HG03060 (cell line): ENCODE data around the gene SNUPN.

Experiments used
- ATAC-seq: cut with Tn5 transposase; IDR thresholded peaks from one replicate; pipeline ENCODE4 v1.9.1; 2021; ENCODE audit warnings: low read depth, moderate number of reproducible peaks; ENCODE audit not compliant: unreplicated experiment

Gene SNUPN

DNA sequence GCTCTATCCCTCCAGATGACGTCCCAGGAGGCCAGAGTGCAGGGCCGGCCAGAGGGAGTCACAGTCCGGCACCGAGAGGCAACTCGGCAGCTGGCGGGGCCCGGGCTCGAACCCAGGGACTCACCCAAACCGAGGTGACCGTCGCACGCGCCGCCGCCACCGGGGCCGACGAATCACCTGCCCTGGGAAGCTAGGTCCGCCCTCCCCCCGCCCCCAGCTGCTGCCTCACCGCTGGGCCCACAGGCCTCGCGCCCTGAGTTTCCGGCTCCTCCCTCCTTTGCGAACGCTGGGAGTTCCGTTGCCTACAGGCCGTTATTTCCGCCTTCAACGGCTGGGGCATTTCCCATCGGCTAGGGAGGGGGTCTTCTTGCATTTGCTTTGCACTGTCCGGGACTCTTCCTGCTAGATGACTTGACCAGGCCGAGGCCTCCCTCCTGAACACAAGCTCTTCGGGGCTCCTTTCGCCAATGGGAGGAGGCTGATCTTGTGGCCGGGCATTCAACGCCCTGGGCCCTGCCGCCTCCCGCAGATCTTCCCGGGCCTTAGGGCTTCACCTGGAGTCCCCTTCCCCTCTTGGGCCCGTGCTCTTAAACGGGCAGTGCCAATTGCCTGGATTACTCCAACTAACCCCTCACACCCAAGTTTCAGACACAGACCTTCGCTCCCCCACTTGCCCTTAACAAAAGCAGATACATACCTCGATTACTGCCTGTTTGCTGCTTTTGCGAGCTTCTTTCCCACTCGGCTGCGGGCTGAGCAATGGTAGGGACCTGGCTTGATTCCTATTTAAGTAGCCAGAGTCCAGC is at the start of gene SNUPN:
Gene SNUPN, minus strand, starts transcription at position 184 of the 806 bp plus-strand sequence. CDS start 4,674 bp downstream, outside the sequence.
- ATAC-seq: peak; percentile 82

DNA sequence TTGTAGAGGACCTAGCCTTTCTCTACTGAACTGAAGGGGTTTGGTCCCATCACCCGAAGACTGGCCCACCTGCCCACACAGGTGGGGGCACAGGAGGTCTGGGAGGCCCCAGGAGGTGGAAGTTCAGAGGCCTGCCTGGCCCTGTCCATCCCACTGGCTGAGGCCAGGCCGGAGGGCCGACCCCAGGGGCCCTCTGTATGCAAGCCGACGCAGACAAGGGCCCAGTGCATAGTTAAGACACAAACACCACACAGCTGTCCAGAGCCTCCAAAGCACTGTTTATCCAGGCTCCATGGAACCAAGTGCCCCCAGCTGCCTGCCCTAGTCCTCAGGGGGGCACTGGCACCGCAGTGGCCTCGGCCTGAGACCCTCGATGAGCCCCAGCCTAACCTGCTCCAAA is 48.8 kb upstream of the SNUPN start:
- no peak for ATAC-seq

DNA sequence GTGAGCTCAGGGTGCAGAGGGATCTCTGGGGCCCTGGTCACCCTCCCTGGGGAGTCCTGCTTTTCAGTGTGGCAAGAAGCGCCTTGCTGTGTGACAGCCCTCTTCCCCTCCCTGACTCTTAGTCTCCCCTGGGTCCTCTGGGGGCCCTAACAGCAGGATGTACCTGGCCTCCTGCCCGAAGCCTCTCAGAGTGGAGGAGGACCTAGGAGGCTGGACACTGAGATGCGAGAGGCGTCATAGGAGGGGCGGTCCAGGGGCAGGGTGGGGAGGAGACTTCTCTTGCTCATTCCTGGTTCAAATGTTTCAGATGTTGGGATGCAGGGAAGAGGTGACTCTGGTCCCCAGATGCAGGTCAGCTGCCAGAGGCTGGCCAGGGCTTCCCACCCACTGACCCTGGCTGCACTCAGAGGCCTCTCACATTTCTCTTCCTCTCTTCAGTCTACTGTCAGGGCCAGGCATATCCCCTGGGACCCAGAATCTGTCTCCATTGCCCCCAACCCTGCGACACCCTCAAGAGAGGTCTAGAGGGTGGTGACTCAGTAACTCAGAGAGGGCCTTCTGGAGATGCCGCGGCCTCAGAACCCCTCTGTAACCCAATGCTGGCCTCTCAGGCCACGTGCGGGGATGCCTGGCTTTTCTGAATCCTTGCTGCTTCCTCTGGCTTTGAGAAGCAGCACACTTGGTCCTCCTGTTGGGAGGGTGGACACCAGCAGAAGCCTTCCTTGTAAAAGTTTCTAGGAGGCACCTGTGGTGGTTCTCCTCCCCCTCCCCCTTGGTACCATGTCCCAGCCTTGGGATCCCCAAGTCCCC is 48.1 kb upstream of the SNUPN start:
- ATAC-seq: no peak

DNA sequence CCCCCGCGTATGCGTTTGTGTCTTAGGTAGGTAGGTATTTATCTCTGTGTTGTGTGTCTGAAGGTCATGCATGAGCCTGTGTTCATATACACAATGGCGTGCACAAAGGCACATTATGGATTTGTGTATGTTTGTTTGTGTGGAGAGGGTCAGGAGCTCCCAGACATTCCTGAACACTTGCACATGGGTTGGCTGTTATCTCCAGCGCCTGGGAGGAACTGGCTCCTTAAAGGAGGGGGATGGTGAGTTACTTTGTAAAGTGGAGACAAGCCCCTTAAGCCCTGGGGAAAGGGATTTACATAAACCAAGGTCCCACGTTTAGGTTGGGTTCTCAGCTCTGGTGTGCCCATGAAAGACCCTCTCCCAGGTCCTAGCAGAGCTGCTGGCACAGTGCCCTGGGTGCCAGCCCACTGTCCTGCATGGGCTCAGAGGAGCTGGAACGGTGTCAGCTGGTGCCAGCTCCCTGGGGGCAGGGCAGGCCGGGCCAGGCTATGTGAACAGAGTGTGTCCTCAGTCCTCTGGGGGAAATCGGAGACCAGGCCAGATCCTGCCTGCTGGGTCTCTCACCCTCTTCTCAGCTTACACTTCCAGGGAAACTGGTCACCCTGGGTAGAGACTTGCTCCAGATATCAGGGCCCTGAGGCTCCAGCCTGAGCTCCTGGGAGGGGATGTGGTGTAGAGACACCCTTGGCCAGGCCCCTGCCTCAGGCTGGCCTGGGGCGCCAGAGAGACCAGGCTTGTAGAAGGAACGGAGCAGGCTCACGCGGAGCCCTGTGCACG is 47.3 kb upstream of the SNUPN start:
- no peak for ATAC-seq

DNA sequence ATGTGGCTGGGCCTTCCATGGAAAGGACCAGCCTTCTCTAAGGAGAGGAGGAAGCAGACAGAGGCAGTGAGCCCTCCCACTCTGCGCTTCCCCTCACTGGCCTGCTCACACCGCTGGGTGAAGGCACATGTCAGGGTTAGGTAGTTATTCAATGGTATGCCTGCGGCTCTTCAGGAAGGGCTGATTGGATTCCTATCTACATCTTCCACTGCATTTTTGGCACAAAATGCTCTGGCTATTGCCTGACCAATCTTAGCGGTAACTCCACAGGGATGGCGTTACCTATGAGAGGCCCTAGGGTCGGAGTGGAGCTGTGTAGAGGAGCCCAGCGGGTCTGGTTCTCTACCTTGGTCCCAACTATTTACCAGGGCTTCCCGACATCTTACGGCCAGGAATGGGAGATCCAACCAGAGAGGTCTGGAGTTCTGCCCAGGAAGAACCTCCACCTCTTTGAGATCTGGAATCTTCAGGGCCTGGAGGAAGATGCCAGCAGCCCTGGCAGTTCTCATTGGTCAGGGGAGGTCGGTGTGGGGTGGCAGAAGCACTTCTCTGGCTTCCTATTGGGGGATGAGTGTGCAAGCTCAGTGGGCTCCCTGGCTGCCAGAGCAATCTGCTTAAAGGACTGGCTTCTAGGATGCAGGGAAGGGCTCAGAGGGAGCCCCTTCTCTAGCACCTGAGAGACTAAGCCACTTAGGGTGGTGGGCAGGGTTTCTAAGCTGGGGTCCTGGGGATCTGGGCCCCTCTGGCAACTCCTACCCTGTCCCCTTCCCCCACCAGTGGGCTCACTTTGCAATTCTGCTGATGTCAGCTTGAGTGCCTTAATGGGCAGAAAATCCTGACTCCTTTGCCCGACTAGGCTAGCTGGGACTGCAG is 46.4 kb upstream of the SNUPN start:
- ATAC-seq: no peak

DNA sequence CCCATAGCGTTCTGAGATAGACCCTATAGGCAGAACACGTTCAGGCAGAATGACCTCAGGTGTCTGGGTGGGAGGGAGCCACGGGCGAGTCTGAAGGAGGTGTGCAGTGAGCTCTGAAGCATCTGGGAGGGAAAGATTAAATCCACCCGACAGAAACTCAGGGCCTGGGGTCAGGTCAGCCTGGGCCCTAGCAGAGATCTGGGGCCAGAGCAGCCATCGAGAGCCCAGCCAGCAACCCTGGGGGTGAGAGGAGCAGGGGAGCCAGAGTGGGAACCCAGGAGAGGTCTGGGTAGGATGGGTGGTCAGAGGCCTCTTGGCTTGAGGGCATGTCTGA is 44.3 kb upstream of the SNUPN start:
- ATAC-seq: no peak

DNA sequence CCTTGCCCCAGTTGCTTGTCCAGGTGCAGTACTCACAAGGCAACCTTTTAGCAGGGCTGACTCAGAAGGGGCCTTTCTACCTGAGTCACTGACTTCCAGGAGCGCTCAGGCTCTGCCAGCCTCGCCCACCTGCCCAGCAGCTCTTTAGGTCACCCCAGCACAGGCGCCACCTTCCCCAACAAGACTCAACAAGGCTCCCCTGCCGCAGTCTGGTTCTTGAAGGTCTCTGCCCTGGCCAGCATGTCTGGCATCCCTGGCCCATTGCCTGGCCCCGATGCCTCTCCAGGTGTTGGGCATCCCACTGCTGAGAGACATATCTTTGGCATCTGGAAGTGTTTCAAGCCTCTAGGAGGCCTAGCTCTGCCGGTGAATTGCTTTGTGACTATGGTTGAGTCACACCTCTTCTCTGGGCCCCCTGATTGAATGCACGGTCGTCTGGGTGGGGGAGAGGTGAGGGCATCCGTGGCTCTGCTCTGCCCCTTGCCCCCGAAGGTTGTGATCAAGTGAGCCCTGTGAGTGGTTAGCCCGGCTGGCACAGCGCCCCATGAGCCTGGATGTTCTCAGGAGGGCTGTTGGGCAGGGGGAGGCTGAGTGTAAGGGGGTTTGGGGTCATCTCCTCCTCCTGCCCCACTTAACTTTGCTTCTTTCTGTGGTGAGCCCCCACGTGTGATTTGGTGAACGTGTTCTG is 43.8 kb upstream of the SNUPN start:
- no peak for ATAC-seq

DNA sequence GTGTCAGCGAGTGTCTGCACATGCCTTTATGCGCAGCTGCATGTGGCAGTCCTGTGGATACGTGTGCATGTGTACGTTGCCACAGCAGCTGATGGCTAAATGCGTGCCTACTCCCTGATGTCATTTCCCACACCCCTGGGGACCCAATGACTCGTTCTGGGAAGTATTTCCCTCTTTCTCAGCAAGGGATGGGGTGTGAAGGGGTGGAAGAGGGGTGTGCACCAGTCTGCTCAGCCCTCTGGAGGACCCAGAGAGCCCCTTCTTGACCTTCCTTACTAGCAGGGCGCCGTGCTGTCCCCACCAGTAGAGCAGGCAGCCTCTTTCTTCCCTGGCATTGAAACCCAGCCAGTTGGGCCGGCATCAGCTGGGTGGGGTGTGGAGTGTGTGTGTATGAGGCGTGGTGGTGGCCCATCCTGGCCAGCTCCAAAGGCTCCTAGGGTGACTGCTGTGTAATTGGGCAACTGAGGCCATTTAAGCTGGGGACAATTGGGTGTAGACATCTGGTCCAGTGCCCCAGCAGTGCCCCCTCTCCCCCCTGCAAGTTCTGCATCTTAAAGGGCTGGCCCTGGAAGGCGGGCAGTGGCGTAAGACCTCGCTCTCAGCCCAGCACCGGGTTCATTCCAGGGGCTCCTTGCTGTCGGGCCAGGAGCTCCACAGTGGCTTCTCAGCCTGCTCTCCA is 41.4 kb upstream of the SNUPN start:
- no peak for ATAC-seq

DNA sequence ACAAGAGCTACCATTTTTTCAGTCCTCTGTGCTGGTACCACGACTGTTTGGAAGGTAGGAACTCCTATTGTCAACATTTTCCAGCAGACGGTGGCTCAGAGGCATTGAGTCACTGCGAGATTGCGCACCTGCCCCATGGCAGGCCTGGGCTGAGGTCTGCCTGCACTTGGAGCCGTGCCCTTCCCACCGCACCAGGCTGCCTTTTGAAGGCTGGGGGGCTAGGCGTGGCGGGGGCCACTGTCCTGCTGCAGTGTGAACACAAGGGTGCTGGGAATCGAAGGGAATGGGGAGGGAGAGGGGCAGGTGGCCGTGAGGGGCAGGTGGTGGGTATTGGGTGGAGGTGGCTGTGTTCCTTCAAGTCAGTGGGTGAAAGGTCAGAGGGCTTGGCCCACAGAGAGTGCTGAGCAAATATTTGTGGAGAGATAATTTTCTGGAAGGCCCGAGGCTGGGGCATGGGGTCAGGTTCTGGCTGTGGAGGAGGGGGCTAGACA is 38.5 kb upstream of the SNUPN start:
- ATAC-seq: no peak

DNA sequence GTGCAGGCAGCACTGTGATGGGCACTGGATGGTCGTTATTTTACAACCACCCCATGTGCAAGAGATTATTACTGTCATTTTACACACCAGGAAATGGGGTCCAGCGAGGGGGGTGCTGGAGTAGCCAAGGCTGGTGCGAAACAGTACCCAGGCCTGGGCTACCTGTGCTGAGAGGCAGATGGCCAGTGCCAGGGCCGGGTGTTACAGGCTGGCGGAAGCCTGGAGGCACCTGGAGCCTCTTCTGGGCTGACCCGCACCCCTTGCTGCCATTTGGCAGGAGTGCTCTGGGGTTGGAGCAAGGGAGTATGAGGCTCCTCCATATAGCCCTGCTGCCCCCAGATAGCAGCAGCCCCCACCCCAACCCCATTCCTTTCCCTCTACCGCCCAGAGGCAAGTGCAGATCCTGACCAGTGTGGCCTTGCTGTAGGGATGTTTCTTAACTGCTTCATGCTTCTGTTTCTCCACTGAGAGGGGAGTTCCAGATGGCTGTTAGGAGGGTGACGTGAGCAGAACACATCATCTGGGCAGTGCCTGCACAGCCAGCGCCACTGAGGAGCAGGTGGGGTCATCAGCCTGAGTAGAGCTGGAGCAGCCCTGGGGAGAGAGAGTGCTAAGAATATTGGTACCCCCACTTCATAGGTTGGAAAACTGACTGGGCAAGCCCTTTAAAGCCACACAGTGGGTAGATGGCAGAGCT is 37.4 kb upstream of the SNUPN start:
- no peak for ATAC-seq

DNA sequence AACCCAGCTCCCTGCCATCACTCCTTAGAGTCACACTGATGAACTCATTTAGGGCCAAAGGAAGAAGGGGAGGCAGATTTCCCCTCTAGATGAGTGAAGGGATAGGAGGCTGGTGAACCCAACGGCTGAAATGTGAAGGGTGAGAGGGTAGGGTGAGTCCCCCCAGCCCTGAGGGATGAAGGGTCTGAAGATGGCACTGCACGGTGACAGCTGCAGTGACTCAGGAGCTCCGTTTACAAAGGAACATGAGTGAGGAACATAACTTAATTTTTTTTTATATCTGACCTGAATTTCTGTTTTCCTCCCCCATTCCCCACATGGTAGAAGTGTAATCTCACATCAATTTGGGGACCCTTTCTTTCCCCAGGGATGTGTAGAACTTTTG is 36.2 kb upstream of the SNUPN start:
- ATAC-seq: no peak

DNA sequence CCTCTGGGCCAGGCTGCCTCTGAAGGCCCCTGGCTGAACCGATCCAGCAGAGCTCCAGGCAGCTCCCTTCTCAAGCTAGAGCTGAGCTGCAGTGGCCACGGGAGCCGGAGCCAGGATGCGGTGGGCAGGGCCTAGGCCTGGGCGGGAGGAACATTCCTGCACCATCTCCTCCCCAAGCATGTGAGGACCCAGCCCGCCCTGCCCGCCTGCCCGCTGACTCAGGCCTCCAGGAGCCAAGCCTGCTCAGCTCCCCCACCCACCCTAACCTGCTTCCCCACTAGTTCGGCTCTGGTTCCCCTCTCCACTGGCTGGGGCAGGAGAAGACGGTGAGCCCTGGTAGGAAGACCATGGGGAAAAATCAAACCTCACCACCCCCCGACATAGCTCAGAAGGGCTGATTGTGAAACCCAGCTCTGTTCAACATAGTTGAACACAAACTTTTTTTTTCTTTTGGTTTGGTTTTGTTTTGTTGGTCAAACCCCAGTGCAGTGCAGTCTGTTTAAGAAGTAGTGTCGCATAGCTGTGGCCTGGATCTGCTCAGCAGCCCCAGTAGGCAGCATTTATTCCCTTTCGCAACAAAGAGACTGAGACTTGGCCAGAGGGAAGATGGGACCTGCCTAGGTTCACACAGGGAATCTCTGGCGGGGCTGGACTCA is 35.7 kb upstream of the SNUPN start:
- ATAC-seq: no peak

DNA sequence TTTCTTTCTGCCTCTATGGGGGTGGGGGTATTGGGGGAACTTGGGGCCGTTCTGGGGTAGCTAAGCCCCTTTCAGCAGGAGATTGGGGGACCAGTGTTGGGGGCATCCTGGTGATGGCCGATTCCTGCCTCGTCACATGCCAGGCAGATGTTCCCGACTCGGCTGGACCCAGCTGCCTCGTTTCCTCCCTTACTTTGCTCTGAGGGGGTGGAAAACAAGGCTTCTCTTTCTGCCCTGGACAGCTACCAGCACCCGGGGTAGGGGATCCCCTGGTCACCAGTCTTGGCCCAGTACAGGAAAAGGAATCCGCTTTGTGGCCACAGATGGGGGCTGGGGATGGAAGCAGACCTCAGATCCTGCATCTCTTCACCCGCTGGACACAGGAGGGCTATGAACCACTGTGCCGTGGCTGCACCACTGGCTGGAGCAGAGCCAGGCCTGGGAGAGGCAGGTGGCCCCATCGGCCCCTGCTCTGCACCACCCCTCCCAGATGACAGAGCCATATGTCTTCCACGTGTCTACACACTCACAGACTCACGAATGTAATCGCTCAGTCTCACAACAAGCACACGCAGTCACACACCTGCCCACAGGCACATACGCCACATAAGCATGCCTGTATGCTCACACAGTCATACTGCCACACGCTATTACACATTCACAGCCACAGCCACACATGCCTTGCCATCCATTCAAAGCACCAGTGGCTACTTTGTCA is 34.6 kb upstream of the SNUPN start:
- no peak for ATAC-seq

DNA sequence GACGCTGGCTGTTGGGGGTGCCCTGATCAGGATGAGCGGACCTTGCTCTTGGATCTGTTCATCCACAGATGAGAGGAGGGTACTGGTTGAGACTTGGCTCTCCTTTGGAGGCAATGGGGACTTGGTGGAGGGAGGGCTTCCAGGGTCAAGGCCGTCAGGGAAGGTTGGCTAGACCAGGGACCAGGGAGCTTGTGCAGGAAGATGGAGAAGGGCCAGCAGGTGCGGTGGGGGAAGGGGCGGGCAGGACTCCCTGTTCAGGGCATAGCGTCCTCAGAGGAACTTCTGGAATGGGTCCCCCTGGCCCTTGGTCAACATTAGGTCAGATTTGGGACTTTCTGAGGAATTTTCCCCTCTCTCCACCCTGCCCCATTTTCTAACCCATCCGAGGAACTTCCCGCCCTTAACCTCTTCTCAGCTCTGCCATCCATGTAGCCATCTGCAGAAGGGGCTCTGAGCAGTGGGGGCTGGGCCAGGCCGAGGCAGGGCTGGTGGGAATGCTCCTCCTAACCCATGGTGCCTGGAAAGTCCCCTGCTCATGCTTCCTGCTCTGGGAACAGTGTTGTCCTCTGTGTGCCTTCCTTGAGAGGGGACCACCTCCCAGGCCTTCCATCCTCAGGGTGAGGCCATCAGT is 33.7 kb upstream of the SNUPN start:
- no peak for ATAC-seq

DNA sequence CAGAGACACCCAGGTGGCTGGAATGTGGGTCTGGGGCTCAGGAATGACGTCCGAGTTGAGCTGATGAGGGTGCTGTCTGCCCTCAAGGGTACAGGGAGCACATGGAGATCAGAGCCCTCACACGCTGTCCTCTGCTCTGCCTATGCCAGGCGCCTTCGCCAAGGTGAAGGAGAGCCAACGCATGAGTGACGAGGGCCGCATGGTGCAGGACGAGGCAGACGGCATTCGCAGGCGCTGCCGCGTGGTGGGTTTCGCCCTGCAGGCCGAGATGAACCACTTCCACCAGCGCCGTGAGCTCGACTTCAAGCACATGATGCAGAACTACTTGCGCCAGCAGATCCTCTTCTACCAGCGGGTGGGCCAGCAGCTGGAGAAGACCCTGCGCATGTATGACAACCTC is 31.3 kb upstream of the SNUPN start:
- ATAC-seq: no peak

DNA sequence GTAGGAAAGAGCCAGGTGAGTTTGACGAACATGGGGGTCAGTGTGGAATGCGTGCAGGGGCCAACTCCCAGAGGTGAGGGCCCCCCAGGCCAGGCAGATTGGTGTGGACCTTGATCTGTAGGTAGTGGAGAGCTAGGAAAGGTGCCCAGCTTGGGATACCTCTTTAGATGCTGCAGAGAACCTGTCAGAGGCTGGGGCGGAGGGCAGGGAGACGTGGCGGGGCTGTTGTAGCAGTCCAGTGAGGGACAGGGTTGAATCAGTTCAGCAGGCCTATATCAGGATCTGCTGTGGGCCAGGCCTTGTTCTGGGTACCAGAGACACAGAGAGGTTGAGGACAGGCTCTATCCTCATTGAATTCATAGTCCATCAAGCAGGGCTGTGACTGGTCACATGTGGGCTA is 30.8 kb upstream of the SNUPN start:
- no peak for ATAC-seq

DNA sequence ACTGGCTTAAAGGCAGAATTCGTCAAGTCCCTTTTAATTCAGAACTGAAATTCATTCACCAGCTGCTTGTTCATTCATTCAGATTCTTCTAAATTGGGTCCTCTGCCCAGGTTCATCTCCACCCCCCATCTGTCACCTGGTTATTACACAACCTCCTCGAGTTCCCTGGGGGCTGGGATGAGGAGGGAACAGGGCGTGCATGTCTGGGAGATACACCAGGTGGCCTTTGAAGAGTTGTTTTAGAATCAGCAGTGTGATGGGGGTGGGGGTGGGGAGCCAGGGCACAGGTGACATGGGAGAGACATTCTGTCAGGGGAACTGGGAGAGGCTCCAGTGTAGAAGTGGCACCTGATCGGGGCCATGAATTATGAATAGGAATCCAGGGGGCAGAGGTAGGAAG is 30.4 kb upstream of the SNUPN start:
- no peak for ATAC-seq
